ENCODE data around the gene SPIRE1.

GRCh38 chr18:12593866-12594265 is 64.0 kb downstream of the SPIRE1 start:
- no peak for TF ChIP-seq MAX (IDR thresholded peaks at IDR 0.05)
- no peak for TF ChIP-seq FOXM1 (IDR thresholded peaks at IDR 0.05; ENCODE audit: borderline replicate concordance, low read depth)
- no peak for TF ChIP-seq YY1 (IDR thresholded peaks at IDR 0.05; ENCODE audit: low read depth)
- no peak for TF ChIP-seq EP300 (IDR thresholded peaks at IDR 0.05; ENCODE audit: borderline replicate concordance)
- no peak for TF ChIP-seq NFIC (IDR thresholded peaks at IDR 0.05)
- TF ChIP-seq, protein P1, sequence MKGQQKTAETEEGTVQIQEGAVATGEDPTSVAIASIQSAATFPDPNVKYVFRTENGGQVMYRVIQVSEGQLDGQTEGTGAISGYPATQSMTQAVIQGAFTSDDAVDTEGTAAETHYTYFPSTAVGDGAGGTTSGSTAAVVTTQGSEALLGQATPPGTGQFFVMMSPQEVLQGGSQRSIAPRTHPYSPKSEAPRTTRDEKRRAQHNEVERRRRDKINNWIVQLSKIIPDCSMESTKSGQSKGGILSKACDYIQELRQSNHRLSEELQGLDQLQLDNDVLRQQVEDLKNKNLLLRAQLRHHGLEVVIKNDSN (IDR thresholded peaks at IDR 0.05) = no peak
- TF ChIP-seq CEBPB (IDR thresholded peaks at IDR 0.05) = no peak
- no peak for TF ChIP-seq EGR1 (IDR thresholded peaks at IDR 0.05)
- TF ChIP-seq RAD21 (IDR thresholded peaks at IDR 0.05; ENCODE audit: low read depth) = no peak
- TF ChIP-seq, protein P2, sequence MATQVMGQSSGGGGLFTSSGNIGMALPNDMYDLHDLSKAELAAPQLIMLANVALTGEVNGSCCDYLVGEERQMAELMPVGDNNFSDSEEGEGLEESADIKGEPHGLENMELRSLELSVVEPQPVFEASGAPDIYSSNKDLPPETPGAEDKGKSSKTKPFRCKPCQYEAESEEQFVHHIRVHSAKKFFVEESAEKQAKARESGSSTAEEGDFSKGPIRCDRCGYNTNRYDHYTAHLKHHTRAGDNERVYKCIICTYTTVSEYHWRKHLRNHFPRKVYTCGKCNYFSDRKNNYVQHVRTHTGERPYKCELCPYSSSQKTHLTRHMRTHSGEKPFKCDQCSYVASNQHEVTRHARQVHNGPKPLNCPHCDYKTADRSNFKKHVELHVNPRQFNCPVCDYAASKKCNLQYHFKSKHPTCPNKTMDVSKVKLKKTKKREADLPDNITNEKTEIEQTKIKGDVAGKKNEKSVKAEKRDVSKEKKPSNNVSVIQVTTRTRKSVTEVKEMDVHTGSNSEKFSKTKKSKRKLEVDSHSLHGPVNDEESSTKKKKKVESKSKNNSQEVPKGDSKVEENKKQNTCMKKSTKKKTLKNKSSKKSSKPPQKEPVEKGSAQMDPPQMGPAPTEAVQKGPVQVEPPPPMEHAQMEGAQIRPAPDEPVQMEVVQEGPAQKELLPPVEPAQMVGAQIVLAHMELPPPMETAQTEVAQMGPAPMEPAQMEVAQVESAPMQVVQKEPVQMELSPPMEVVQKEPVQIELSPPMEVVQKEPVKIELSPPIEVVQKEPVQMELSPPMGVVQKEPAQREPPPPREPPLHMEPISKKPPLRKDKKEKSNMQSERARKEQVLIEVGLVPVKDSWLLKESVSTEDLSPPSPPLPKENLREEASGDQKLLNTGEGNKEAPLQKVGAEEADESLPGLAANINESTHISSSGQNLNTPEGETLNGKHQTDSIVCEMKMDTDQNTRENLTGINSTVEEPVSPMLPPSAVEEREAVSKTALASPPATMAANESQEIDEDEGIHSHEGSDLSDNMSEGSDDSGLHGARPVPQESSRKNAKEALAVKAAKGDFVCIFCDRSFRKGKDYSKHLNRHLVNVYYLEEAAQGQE (IDR thresholded peaks at IDR 0.05; ENCODE audit: low read depth) = no peak
- TF ChIP-seq TCF12 (IDR thresholded peaks at IDR 0.05; ENCODE audit: low read depth) = no peak

All from Ishikawa (cell line).